Measurements from ENCODE around the gene PACRG.

The PACRG gene

GRCh38 chr6:162798546-162799266 lies 70.9 kb downstream of the PACRG start:
- DNase-seq = no peak

GRCh38 chr6:162814426-162814973 lies 86.7 kb downstream of the PACRG start:
- no peak for DNase-seq

- no peak for DNase-seq
Measured at GRCh38 chr6:162817196-162817595, 89.4 kb downstream of the PACRG start.

GRCh38 chr6:162819284-162819683 lies 91.5 kb downstream of the PACRG start:
- DNase-seq = no peak

GRCh38 chr6:162821102-162821501 lies 93.3 kb downstream of the PACRG start:
- no peak for DNase-seq

- no peak for DNase-seq
Measured at GRCh38 chr6:162825597-162825996, 97.8 kb downstream of the PACRG start.

GRCh38 chr6:162829013-162829742 lies 101.4 kb downstream of the PACRG start:
- DNase-seq = no peak

GRCh38 chr6:162833776-162834175 lies 106.0 kb downstream of the PACRG start:
- no peak for DNase-seq

GRCh38 chr6:162845972-162846371 lies 118.2 kb downstream of the PACRG start:
- DNase-seq = no peak

- no peak for DNase-seq
Measured at GRCh38 chr6:162846723-162847122, 118.9 kb downstream of the PACRG start.

GRCh38 chr6:162849269-162849668 lies 121.5 kb downstream of the PACRG start:
- DNase-seq = no peak

GRCh38 chr6:162852192-162852591 lies 124.4 kb downstream of the PACRG start:
- DNase-seq = no peak

GRCh38 chr6:162852840-162853577 lies 125.2 kb downstream of the PACRG start:
- DNase-seq = no peak

- no peak for DNase-seq
Measured at GRCh38 chr6:162854228-162854627, 126.5 kb downstream of the PACRG start.

GRCh38 chr6:162854734-162855191 lies 127.0 kb downstream of the PACRG start:
- no peak for DNase-seq

GRCh38 chr6:162856885-162857284 lies 129.1 kb downstream of the PACRG start:
- DNase-seq = peak; percentile 1

GRCh38 chr6:162857326-162857725 lies 129.6 kb downstream of the PACRG start:
- DNase-seq = no peak

GRCh38 chr6:162862462-162862861 lies 134.7 kb downstream of the PACRG start:
- no peak for DNase-seq

- no peak for DNase-seq
Measured at GRCh38 chr6:162862941-162863340, 135.2 kb downstream of the PACRG start.

- DNase-seq = no peak
Measured at GRCh38 chr6:162863821-162864220, 136.0 kb downstream of the PACRG start.

- DNase-seq = no peak
Measured at GRCh38 chr6:162864911-162865310, 137.1 kb downstream of the PACRG start.

GRCh38 chr6:162866656-162867055 lies 138.9 kb downstream of the PACRG start:
- DNase-seq = no peak

GRCh38 chr6:162868397-162868796 lies 140.6 kb downstream of the PACRG start:
- DNase-seq = no peak
